ENCODE results near the gene COG7.

- TF ChIP-seq CTCF (IDR thresholded peaks at IDR 0.05; ENCODE audit: low read depth, low read length) (no peak), EZH2phosphoT487 (IDR thresholded peaks at IDR 0.05; ENCODE audit: low read depth) (no peak)
These were observed 47.0 kb downstream of the COG7 start for GRCh38 chr16:23406024-23406423.
